Transverse colon (tissue), 4 donors: ENCODE data around the gene AUNIP.

Experiments used
- CTCF ChIP-seq, 5 experiments: fragments of 200-600 bp in 3 of 5; fragments of 450-650 bp in 2 of 5; sonication (generic) in 3 of 5; IDR thresholded peaks; 1 replicate in 2 of 5; 2 replicates in 3 of 5; pipeline ENCODE4 v1.5.1; 2016 to 2017; ENCODE audit warnings: antibody characterized with exemption in 5 of 5, inconsistent platforms in 3 of 5, mild to moderate bottlenecking in 2 of 5, moderate library complexity in 1 of 5
- EP300 ChIP-seq: sonication (generic); formaldehyde crosslinking; IDR thresholded peaks from one replicate; pipeline ENCODE4 v1.6.1; 2017; ENCODE audit warnings: antibody characterized with exemption, low read depth
- POLR2A ChIP-seq: fragments of 450-650 bp; IDR thresholded peaks from one replicate; pipeline ENCODE4 v1.6.1; 2016; ENCODE audit warnings: antibody characterized with exemption, mild to moderate bottlenecking, moderate library complexity
- POLR2AphosphoS5 ChIP-seq, 3 donors: sonication (generic); formaldehyde crosslinking; IDR thresholded peaks; one replicate each; pipeline ENCODE4 v1.6.1; 2016; ENCODE audit warnings: antibody characterized with exemption in 3 of 3

GRCh38 chr1:25814549-25815087, 44.6 kb downstream of the AUNIP start:
- TF ChIP-seq POLR2A (no peak), CTCF (IDR thresholded peaks at IDR 0.05) (no peak), EP300 (no peak), POLR2AphosphoS5 (IDR thresholded peaks at IDR 0.05) (no peak)
